ENCODE data around the gene CDK14.

CDK14 gene

GRCh38 chr7:91025906-91026390 lies 429.8 kb downstream of the CDK14 start:
- Histone ChIP-seq H3K27me3 (ENCODE audit: insufficient read depth, low read length, poor library complexity) (no peaks in the 10 kb centered on the region), H3K9ac (ENCODE audit: low read depth, low read length) (no peak overlapping the region), H2AFZ (ENCODE audit: low read depth, low read length) (no peak overlapping the region), H4K20me1 (ENCODE audit: insufficient read depth, low read length) (no peaks in the 10 kb centered on the region), H3K9me3 (ENCODE audit: insufficient read depth, low read length, severe bottlenecking) (no peaks in the 10 kb centered on the region), H3K27ac (ENCODE audit: low read length) (no peak overlapping the region), H3K79me2 (ENCODE audit: insufficient read depth, low read length) (no peaks in the 10 kb centered on the region), H3K36me3 (ENCODE audit: insufficient read depth, low read length) (no peaks in the 10 kb centered on the region), H3K4me3 (ENCODE audit: low read depth in 1 of 2, low read length in 2 of 2) (no peak overlapping the region), H3K4me1 (ENCODE audit: insufficient read depth, low read length) (no peaks in the 10 kb centered on the region), H3K4me2 (ENCODE audit: insufficient read depth, low read length) (no peak overlapping the region)
- ATAC-seq (ENCODE audit: insufficient read depth, low read depth) (no peak), DNase-seq (no peak)
- TF ChIP-seq EZH2 (IDR thresholded peaks at IDR 0.05; ENCODE audit: borderline replicate concordance, low read depth, low read length, severe bottlenecking), result no peak

DNA sequence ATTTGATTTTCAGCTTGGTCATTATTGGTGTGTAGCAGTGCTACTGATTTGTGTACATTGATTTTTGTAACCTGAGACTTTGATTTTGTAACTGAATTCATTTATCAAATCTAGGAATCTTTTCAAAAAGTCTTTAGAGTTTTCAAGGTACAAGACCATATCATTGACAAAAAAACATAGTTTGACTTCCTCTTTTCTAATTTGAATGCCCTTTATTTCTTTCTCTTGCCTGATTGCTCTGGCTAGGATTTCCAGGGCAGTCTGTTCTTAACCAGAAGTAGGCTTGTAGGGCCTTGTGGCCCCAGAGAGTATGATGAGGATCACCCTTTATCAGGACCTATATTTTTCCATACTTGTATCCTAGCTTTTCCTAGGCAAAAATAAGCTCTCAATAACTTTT lies 433.6 kb downstream of the CDK14 start:
- Histone ChIP-seq H3K4me3 (ENCODE audit: low read depth in 1 of 2, low read length in 2 of 2) (no peak overlapping the region), H3K9me3 (ENCODE audit: insufficient read depth, low read length, severe bottlenecking) (no peaks in the 10 kb centered on the region), H3K4me1 (ENCODE audit: insufficient read depth, low read length) (no peaks in the 10 kb centered on the region), H3K9ac (ENCODE audit: low read depth, low read length) (no peak overlapping the region), H4K20me1 (ENCODE audit: insufficient read depth, low read length) (no peaks in the 10 kb centered on the region), H3K36me3 (ENCODE audit: insufficient read depth, low read length) (no peaks in the 10 kb centered on the region), H3K27me3 (ENCODE audit: insufficient read depth, low read length, poor library complexity) (no peaks in the 10 kb centered on the region), H3K27ac (ENCODE audit: low read length) (no peak overlapping the region), H2AFZ (ENCODE audit: low read depth, low read length) (no peak overlapping the region), H3K4me2 (ENCODE audit: insufficient read depth, low read length) (no peak overlapping the region), H3K79me2 (ENCODE audit: insufficient read depth, low read length) (no peaks in the 10 kb centered on the region)
- TF ChIP-seq CTCF (IDR thresholded peaks at IDR 0.05; ENCODE audit: borderline replicate concordance, extremely low read depth, low read length, poor library complexity, severe bottlenecking) (no peak), EZH2 (IDR thresholded peaks at IDR 0.05; ENCODE audit: borderline replicate concordance, low read depth, low read length, severe bottlenecking) (no peak)
- ATAC-seq (ENCODE audit: insufficient read depth, low read depth) (no peak), DNase-seq (no peak)

- Histone ChIP-seq H3K4me3 (ENCODE audit: low read depth in 1 of 2, low read length in 2 of 2) (no peak overlapping the region), H3K4me1 (ENCODE audit: insufficient read depth, low read length) (no peaks in the 10 kb centered on the region), H4K20me1 (ENCODE audit: insufficient read depth, low read length) (no peaks in the 10 kb centered on the region), H3K79me2 (ENCODE audit: insufficient read depth, low read length) (no peaks in the 10 kb centered on the region), H3K27me3 (ENCODE audit: insufficient read depth, low read length, poor library complexity) (no peaks in the 10 kb centered on the region), H3K9ac (ENCODE audit: low read depth, low read length) (no peak overlapping the region), H3K36me3 (ENCODE audit: insufficient read depth, low read length) (no peaks in the 10 kb centered on the region), H3K4me2 (ENCODE audit: insufficient read depth, low read length) (no peak overlapping the region), H3K9me3 (ENCODE audit: insufficient read depth, low read length, severe bottlenecking) (no peaks in the 10 kb centered on the region), H3K27ac (ENCODE audit: low read length) (no peak overlapping the region), H2AFZ (ENCODE audit: low read depth, low read length) (no peak overlapping the region)
- TF ChIP-seq EZH2 (IDR thresholded peaks at IDR 0.05; ENCODE audit: borderline replicate concordance, low read depth, low read length, severe bottlenecking) (no peak), CTCF (IDR thresholded peaks at IDR 0.05; ENCODE audit: borderline replicate concordance, extremely low read depth, low read length, poor library complexity, severe bottlenecking) (no peak)
- ATAC-seq (ENCODE audit: insufficient read depth, low read depth) (no peak), DNase-seq (no peak)
Observed at GRCh38 chr7:91030680-91031380, 434.7 kb downstream of the CDK14 start.

DNA sequence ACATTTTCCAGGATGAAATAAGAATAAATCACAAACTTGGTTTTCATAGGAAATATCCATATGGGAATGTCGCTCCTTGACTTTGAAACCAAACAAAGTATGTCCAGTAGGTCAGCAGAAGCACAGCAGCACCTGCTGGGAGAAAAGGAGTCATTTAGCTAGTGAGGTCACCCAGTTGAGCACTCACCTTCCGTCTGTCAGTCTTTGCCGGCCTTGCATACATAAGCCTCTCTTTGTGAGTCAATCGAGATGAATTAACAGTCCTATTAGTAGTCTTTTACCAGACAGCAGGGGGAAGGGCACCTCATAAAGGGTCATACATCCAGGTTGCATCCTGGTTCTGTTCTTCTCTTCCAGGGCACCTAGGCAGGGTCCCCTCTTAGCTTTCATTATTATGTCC lies 435.6 kb downstream of the CDK14 start:
- H3K27ac ChIP-seq (ENCODE audit: low read length), result no peak overlapping the region
- no peak overlapping the region for H3K4me2 ChIP-seq (ENCODE audit: insufficient read depth, low read length)
- TF ChIP-seq CTCF (IDR thresholded peaks at IDR 0.05; ENCODE audit: borderline replicate concordance, extremely low read depth, low read length, poor library complexity, severe bottlenecking), result no peak
- TF ChIP-seq EZH2 (IDR thresholded peaks at IDR 0.05; ENCODE audit: borderline replicate concordance, low read depth, low read length, severe bottlenecking), result no peak
- H3K4me3 ChIP-seq (ENCODE audit: low read depth in 1 of 2, low read length in 2 of 2), result no peak overlapping the region
- H3K27me3 ChIP-seq (ENCODE audit: insufficient read depth, low read length, poor library complexity), result no peaks in the 10 kb centered on the region
- H3K4me1 ChIP-seq (ENCODE audit: insufficient read depth, low read length), result no peaks in the 10 kb centered on the region
- no peak overlapping the region for H3K9ac ChIP-seq (ENCODE audit: low read depth, low read length)
- H3K36me3 ChIP-seq (ENCODE audit: insufficient read depth, low read length), result no peaks in the 10 kb centered on the region
- DNase-seq (no peak), ATAC-seq (ENCODE audit: insufficient read depth, low read depth) (no peak)
- H3K9me3 ChIP-seq (ENCODE audit: insufficient read depth, low read length, severe bottlenecking), result no peaks in the 10 kb centered on the region
- H4K20me1 ChIP-seq (ENCODE audit: insufficient read depth, low read length), result no peaks in the 10 kb centered on the region
- no peak overlapping the region for H2AFZ ChIP-seq (ENCODE audit: low read depth, low read length)
- H3K79me2 ChIP-seq (ENCODE audit: insufficient read depth, low read length), result no peaks in the 10 kb centered on the region

Measured in DND-41 (cell line).